SK-N-DZ (cell line): Measurements from ENCODE around the gene SECISBP2.

Source experiments
- DNase-seq: peaks from one replicate; pipeline ENCODE4 v3.0.0-alpha.2; 2015; ENCODE audit warnings: low spot score

SECISBP2 gene

DNA sequence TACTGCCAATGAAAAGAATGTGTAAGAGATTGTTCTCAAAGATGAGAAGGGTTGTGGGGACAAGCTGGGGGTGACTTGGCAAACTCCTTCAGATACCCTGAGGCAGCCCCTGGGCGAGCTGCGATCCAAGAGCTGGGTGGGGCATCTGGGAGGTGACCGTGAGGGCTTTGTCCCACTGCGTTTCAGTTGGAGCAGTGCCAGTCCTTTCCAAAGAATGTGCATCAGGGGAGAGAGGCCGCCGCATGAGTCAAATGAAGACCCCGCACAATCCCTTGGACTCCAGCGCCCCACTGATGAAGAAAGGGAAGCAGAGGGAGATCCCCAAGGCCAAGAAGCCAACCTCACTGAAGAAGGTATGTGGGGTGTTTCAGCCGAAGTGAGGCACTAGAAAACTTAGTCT is 28.4 kb downstream of the SECISBP2 start:
- no peak for DNase-seq

DNA sequence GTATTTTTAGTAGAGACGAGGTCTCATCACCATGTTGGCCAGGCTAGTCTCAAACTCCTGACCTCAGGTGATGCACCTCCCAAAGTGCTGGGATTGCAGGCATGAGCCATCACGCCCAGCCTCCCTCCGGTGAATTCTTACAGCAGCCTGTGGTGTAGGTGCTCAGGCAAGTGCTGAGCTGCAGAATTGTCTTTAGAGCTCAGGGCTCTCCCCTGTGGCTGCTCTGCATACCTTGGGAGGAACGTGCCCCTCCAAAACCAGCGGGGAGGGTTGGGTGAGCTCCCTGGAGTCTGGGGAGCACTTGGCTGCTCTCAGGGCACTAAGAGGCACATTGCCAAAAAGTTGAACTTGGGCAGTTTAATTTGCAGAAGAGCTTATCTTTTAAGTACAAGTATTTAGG is 29.4 kb downstream of the SECISBP2 start:
- DNase-seq, result no peak

DNA sequence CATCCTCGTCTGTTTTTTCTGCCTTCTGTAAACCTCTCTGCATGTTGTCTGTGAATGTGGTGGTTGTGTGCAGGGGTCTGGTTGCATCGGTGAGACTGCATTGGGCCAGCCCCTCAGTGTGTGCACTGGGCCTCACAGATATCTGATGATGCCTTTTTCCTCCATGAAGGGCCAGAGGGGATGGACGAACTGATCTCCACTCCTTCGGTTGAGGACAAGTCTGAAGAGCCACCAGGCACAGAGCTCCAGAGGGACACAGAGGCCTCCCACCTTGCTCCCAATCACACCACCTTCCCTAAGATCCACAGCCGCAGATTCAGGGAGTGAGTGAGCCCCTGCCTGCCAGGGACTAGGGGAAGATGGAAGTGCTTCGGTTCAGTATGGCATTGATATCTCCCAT is 31.3 kb downstream of the SECISBP2 start:
- DNase-seq, result no peak

DNA sequence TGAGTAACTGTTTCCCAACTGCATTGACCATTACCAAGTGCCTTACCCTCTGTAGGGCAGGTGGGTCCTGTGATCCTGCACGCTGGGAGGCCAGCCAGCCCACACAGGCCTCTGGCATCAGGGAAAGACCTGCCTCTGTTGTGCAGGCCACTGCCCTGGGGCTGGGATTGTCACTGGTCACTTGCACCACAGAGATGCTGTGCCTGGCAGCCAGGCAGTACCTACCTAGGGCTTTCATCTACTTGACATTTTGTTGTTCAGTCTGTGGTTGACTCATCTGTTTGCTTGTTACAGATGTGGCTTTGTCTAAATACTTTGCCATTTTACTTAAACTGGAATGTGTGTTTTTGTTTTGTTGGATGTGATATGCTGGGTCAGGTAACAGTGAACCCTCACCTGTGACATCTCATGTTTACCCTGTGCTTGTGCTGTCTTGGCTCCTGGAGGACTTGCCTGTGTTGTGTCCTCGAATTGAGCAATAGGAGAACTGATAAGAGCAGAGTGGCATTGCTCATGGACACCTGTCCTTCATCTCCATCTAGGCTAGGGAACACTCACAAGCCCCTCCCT is 32.8 kb downstream of the SECISBP2 start:
- no peak for DNase-seq

DNA sequence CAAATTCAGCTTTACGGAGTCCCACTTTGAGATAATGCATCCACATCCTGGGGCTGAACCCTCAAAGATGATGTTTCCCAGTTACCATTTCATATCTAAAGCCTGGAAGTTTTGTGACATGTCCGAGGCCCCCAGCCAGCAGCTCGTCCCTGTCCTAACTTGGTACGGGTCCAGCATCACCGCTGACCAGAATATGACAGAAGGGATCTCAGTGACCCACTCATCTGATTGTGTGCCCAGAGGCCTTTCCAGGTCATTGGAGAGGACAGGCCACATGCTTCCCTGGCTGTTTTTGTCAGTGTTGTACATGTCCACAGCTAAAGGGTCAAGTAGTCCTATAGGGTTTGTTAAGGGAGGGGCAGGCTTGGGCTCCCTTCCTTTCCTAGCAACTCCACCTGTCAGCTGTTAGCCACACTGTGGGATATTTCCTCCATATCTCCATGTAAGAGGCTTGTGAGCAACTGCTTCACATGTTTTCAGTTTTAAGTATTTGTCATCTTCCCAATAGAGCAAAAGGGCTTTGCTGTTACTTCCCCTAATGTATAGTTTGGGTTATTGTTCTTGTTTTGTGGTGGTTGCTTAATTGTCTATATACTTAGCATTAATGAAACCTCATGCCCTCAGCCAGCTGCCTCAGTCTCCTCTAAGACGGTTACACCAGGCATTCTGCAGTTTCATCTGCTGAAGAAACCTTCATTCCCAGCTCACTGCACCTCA is 33.4 kb downstream of the SECISBP2 start:
- no peak for DNase-seq

DNA sequence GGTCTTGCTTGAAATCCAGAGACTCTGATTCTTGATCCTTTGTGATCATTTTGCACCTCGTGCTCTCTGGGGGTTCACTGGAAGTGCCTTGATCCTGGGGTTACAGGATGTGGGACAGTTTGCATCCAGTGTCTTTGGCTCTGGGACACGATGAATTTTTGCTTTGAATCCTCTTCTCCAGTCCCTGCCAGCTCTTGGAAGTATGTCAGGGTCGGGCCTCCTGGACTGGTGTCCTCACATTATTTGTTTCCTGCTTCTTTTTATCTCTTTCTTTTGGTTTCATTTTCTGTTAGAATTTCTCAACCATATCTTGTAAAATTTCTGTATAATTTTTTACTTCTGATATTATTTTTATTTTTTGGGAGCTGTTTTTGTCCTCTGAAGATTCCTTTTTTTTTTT is 34.2 kb downstream of the SECISBP2 start:
- DNase-seq, result no peak

DNA sequence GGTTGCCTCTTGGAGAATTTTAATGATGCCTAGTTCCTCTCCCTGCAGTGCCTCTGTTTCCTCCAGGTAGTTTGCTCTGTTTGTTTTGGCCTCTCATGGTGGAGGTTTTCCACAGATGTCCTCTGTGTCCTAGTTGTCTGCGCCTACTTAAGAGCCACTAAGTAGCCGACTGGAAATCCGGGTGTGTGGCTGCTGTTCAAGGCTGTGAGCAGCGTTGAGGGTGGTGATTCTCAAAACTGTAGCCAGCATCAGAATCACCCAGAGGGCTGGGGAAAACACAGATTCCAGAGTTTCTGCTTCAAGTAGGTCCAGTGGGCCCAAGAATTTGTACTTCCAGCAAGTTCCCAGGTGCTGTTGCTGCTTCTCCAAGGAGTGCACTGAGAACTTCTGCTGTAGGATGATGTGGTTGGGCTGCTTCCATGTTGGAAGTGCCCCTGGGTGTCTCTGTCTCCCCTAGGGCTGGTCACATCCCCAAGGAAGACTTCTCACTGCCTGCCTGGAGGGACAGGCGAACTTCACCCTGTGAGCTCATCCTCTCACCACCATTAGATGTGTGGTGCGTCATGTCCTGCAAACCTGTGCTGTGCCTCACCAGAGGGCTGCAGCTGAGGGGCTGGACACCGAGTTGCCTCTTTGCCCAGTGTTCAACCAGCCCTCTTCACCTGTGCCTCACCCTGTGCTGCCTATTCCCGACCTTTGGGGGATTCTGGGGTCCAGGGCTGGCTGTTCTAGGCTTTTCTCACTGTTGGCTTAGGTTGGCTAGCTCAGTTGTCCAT is 34.8 kb downstream of the SECISBP2 start:
- no peak for DNase-seq

DNA sequence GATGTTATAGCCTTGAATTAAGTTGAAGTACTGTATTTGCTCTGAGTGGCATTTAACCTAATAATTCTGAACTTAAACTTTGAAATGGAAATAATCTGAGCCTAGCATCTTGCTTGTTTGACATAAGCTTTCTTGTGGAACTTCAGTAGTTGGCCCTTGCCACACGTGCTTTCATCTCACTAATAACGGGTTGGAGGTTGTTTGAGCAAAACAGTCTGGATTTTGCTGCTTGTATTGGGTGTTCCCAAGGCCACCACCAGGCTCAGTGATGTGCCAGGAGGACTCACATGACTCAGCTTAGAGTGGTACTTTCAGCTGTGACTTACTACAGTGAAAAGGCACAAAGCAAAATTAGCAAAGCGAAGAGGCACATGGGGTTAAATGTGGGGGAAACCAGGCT is 35.7 kb downstream of the SECISBP2 start:
- no peak for DNase-seq

DNA sequence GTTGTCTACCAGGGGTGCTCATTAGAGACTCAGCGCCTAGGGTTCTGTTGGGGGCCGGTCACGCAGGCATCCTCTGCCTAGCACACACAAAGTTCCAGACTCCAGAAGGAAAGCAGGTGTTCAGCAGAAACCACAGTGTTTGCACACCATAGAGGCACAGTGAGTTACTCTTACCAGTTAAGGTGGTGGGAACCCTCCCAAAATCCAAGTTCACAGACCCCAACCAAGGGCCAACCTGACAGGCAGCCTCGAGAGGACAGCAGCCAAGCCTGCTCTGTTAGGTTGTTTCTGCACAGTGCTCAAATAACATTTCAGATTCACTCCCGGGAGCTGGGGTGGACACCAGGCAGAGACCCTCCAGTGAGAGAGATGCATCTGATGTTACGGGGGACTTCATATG is 36.2 kb downstream of the SECISBP2 start:
- DNase-seq, result no peak

DNA sequence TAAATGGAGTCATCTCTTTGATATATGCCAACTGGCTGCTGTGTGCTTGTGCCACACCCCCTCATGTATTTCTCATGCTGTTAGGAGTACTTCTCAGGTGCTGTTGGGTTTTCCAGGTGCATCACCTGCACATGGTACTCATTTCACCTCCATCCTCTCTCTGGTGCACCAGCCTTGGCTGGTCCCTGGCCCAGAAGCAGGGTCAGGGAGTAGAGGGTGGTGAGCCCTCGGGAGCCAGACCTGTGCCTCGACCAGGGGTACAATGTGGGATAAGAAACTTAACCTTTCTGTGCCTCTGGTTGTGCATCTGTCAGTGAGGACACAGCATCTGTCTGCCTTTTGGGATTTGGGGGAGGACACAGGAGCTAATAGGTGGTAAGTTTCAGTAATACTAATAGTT is 38.5 kb downstream of the SECISBP2 start:
- no peak for DNase-seq

DNA sequence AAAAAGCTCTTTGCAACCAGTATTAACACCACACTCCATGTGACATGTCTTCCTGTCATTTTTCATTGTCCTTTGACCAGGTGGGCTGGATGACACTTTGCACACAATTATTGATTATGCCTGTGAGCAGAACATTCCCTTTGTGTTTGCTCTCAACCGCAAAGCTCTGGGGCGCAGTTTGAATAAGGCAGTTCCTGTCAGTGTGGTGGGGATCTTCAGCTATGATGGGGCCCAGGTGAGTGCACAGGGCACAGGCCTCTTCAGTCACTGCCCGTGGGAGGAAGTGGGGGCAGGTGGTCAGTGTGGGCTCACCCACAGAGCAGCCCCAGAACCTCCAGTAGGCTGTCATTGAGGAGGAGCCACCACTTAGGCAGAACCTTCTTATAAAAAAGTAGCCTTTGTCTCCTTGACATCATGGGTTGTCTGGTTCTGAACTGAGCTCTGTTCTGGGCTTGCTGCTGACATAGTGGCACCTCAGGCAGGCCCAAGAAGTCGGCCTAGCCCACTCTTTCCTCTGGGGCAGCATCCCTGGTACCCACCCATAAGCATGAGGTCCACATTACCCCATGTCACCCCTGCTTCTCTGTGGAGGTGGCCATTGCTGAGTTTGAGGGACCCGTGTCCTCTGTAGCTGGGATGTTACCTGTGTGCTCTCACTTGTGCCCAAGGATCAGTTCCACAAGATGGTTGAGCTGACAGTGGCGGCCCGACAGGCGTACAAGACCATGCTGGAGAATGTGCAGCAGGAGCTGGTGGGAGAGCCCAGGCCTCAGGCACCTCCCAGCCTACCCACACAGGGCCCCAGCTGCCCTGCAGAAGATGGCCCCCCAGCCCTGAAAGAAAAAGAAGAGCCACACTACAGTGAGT is 39.3 kb downstream of the SECISBP2 start:
- DNase-seq, result no peak

DNA sequence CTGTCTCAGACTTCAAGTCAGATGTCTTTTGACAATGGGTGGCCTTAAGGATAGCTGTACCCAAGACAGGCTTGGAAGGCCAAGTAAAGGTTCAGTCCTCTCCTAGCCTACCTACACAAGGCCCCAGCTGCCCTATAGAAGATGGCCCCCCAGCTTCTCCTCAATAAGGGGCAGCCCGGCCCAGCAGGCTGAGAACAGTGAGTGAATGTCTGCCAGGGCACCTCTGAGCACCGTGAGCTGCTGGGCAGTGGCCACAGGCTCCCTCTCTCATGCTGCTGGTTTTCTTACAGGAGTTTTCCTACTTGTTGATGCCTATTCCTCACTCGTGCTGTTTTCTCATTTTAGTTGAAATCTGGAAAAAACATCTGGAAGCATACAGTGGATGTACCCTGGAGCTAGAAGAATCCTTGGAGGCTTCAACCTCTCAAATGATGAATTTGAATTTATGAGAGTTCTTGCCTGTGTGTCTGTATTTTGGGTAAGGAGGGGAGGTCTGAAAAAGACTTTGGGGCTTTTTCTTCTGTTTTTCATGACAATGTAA is 40.1 kb downstream of the SECISBP2 start:
- no peak for DNase-seq

DNA sequence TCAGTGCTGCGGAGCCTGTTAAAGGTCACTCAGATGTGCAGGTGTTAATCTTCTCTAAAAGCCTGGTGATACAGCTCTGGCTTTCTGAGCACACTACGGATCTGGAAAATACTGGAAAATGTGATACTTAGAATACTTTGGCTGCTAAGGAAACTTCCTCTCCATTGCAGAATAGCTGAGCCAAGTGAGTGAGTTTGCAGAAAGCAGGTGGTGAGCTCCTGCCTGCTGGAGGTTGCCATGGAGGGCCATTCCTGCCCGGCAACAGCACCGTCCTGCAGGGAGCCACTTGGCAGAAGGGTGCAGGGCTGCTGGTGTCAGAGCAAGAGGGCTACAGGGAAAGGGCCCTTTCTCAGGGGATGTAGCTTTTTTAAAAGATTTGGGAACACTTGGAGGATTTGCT is 40.7 kb downstream of the SECISBP2 start:
- DNase-seq, result no peak

DNA sequence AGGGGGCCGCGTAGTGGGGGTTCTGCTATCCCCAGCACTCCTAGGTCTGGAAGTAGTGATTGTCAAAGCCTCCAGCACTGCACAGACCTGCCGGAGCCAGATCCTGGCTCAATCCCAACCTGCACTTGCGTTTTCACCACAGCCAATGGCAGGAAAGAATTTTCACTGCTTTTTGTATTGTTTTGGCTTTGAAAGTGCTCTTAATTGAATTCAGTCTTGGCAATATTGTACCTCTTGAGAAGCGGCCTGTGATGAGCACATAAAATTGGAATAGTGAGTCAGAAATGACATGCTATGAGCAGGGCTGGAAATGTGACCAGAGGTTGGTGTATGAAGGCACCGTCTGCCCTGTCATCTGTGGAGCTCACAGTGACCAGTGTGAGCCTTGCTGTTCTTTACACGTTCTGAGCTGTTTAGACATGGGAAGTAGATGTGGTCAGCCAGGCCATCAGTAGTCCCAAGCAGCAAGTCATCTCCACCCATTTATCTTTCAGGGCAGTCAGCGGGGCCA is 41.5 kb downstream of the SECISBP2 start:
- DNase-seq, result no peak

DNA sequence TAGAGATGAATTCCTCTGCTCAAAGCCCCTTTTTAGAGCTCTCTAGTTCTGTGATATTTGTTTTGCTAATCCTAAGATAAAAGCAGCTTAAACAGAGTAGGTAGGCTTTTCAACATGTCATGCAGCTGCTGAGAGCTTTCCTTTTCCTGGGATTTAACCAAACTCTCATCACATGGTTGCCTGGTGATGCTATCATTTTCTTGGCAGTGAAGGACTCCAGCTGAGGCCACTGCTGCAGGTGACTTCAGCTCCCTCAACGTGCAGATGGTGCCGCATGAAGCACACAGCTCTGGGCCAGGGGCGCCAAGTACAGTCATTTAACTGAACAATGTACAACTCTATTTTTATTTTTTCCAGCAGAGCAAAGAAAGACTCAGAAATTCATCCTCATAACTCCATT is 42.2 kb downstream of the SECISBP2 start:
- DNase-seq, result no peak

DNA sequence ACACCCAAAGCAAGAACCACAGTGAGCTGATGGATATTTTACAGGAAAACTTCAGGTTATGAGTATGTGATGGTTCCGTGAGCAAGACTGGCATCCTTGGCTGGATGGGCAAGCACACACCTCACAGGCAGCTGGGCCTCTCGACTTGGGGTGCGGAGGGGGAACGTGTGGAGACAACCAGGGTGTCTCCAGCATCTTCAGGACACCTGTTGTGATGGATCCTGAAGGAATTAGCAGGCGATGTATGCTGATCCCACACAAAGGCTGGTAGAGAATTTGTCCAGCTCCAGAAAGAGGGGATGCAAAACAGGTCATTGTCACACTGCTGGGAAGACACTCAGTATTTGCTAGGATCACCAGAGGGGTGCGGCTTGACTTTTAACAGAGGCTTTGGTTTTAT is 42.7 kb downstream of the SECISBP2 start:
- DNase-seq, result no peak

DNA sequence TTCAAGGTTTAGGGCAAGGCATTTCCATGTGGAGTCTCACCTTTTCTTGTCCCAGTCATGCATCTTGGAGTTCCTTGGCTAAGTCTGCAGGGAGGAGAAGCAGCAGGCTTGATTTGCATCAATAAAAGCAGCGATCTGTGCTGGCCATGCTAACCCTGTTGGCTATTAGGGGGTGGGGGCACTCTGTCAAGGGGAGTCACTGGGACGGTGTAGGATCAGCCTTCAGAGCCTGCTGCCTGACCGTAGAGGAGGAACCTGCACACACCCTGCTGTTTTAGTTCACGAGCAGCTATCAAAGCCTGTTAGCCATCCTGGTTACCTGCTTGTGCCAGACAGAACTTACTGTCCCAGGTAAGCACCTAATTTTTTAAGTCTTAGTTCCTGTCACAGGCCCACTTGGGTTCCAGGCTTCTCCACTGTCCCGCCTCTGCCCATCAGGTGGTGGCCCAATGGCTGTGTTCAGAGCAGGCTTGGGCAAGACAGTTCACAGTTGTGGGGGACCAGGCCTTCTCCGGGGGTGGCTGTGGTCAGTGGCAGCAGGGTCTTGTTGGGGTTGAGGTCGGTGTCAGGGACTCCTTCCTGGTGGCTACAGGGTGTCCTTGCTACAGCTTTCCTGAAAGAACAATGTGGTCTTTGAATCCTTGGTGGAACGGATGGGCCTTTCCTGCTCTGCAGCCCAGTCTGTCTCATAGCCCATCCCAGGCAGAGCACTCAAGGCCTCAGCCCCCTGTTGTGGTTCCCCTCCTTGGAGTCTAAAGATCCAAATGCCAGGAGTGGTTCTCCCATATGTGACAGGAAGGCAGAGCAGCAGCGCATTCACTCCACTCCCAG is 43.7 kb downstream of the SECISBP2 start:
- no peak for DNase-seq

DNA sequence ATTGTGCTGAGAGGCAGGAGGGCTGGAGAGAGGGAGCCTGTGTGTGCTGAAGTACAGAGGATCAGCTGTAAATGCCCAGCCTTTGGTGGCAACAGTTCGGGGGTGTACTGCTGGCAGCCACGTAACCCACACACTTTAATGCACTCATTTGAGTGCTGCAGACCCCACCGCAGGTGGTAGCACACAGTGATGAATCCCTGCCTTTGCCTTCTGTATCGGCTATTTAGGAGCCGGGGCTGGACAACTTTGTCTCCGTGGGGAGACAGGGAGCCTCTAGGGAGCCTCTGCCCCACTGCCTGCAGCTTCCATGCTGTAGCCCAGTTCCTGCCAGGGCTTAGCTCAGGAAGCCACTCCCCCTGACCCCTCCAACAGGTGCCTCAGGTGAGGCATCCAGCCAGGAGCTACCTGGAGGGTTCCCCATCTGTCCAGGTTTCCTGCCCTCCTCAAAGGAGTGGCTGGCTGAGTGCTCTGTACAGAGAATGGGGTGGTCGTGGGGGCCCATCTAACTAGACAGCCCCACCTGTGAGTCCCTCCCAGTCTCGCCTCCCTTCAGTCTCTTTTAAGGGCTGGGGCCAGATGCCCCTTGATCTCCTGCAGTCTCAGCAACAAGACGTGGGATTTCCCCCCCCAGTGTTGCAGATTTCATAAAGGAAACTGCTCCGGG is 44.5 kb downstream of the SECISBP2 start:
- DNase-seq, result no peak

DNA sequence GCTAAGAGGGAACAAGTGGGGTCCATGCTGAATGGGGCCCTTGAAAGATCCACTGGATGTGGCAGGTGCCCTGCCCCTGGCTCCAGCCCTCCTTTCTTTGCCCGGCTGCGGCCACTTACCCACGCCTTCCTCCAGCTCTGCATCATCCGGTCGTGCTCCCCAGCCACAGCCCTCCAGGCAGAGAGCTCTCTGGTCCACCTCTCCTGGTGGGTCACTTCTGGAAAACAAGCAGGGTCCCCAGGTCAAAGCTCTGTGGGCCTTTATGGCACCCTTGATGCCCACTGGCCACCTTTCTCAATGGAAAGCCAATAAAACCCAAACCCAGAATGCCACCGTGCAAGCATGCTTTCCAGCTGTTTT is 45.0 kb downstream of the SECISBP2 start:
- DNase-seq, result no peak
